Left lung (tissue), 10 donors: ENCODE measurements around the gene JAGN1. TPM values are rescaled to one million over a fixed set of nuclear protein-coding genes. Genes with fewer than 3 reads are reported as not detected.

Source experiments
- ATAC-seq: fragments of 200-7000 bp; cut with Tn5 transposase; one replicate; pipeline ENCODE4 v1.9.1; 2020; ENCODE audit warnings: moderate library complexity
- DNase-seq, 4 donors: peaks; one replicate each; pipeline ENCODE4 v3.0.0-alpha.2; 2013 to 2020
- H3K27ac ChIP-seq, 2 donors: fragments of 200-600 bp; sonication (generic) in 1 of 2; one replicate each; pipeline versions ENCODE4 v1.5.0 to v1.8.0; 2020 to 2021
- H3K27me3 ChIP-seq, 2 donors: fragments of 200-600 bp; sonication (generic) in 1 of 2; one replicate each; pipeline versions ENCODE4 v1.5.0 to v1.8.0; 2020 to 2021
- H3K36me3 ChIP-seq, 2 donors: fragments of 200-600 bp; sonication (generic) in 1 of 2; one replicate each; pipeline versions ENCODE4 v1.5.0 to v1.8.0; 2020 to 2021
- H3K4me1 ChIP-seq, 2 donors: fragments of 200-600 bp; one replicate each; pipeline ENCODE4 v1.8.0; 2021
- H3K4me3 ChIP-seq, 2 donors: fragments of 200-600 bp; sonication (generic) in 1 of 2; one replicate each; pipeline versions ENCODE4 v1.5.0 to v1.8.0; 2020 to 2021; ENCODE audit warnings: mild to moderate bottlenecking in 1 of 2
- H3K9me3 ChIP-seq, 2 donors: fragments of 200-600 bp; sonication (generic) in 1 of 2; one replicate each; pipeline versions ENCODE4 v1.5.0 to v1.8.0; 2020 to 2021
- CTCF ChIP-seq, 2 donors: fragments of 200-600 bp; sonication (generic) in 1 of 2; IDR thresholded peaks; one replicate each; pipeline versions ENCODE4 v1.5.0 to v1.8.0; 2021; ENCODE audit warnings: antibody characterized with exemption in 2 of 2
- intact Hi-C, 2 donors: fragments of 100-400 bp; cut with DNase I; formaldehyde crosslinking; loops; one replicate each; pipeline versions ENCODE4 v1.11.2 to v1.14.2; 2022
- polyA plus RNA-seq, 6 donors: library from polyadenylated mRNA; unstranded; fragments of 120-200 nt; gene quantifications; one replicate each; pipeline ENCODE4 v1.2.1, GENCODE V29; 2013; ENCODE audit not compliant: insufficient read length in 6 of 6
- total RNA-seq, 2 donors: library from RNA; stranded (reverse); fragmentation: NEBNext Ultra II Directional; extraction: Animal tissue kit (Norgen Biotek cat#: 25700); gene quantifications; one replicate each; pipeline ENCODE4 v1.2.1, GENCODE V29; 2021
- donor health status: DM: no; HTN: yes; CAD: no.
- donor health status: DM: no; HTN: no; CAD: no.

JAGN1 gene
- total and polyA plus RNA-seq, 8 donors, result 25.1 to 38.5 (median 34.9) TPM

GRCh38 chr3:9903904-9904303 is 13.5 kb downstream of the JAGN1 start:
- no peaks in the 10 kb centered on the region for H3K27me3 ChIP-seq
- peaks cover 3 to 23% of the 10 kb centered on the region in 2 donors for H3K4me1 ChIP-seq
- no peaks in the 10 kb centered on the region for H3K9me3 ChIP-seq
- intact Hi-C loops, result no loop called here
- DNase-seq (no peak), ATAC-seq (no peak)
- no peak for TF ChIP-seq CTCF (IDR thresholded peaks at IDR 0.05)
- no peak overlapping the region for H3K27ac ChIP-seq
- no peaks in the 10 kb centered on the region for H3K36me3 ChIP-seq
- no peak overlapping the region for H3K4me3 ChIP-seq

- intact Hi-C loops, result no loop called here
- no peak overlapping the region for H3K27ac ChIP-seq
- no peak for DNase-seq
- peaks cover 0 to 24% of the 10 kb centered on the region in 2 donors for H3K4me1 ChIP-seq
- no peaks in the 10 kb centered on the region for H3K27me3 ChIP-seq
- H3K36me3 ChIP-seq, result no peaks in the 10 kb centered on the region
- no peak overlapping the region for H3K4me3 ChIP-seq
- TF ChIP-seq CTCF (IDR thresholded peaks at IDR 0.05), result no peak
- no peaks in the 10 kb centered on the region for H3K9me3 ChIP-seq
- no peak for ATAC-seq
These were observed 16.1 kb downstream of the JAGN1 start for GRCh38 chr3:9906480-9906879.

- H3K9me3 ChIP-seq, result no peaks in the 10 kb centered on the region
- H3K4me3 ChIP-seq, result no peak overlapping the region
- DNase-seq (no peak), ATAC-seq (no peak)
- H3K27me3 ChIP-seq, result no peaks in the 10 kb centered on the region
- TF ChIP-seq CTCF (IDR thresholded peaks at IDR 0.05), result no peak
- no peak overlapping the region for H3K27ac ChIP-seq
- no peaks in the 10 kb centered on the region for H3K36me3 ChIP-seq
- intact Hi-C loops, result no loop called here
- H3K4me1 ChIP-seq, result peaks cover 0 to 22% of the 10 kb centered on the region in 2 donors
These were observed 17.9 kb downstream of the JAGN1 start for GRCh38 chr3:9908286-9908685.

GRCh38 chr3:9909221-9910013 is 19.0 kb downstream of the JAGN1 start:
- DNase-seq (peak in 1 of 4 donors; percentile 48), ATAC-seq (peak; percentile 91)
- intact Hi-C loops, result no loop called here
- Histone ChIP-seq H3K36me3 (no peaks in the 10 kb centered on the region), H3K4me1 (peaks cover 0 to 21% of the 10 kb centered on the region in 2 donors), H3K27me3 (no peaks in the 10 kb centered on the region), H3K4me3 (no peak overlapping the region), H3K27ac (peak overlapping the region in 1 of 2 donors; percentile 7), H3K9me3 (no peaks in the 10 kb centered on the region)
- no peak for TF ChIP-seq CTCF (IDR thresholded peaks at IDR 0.05)

GRCh38 chr3:9911863-9912262 is 21.5 kb downstream of the JAGN1 start:
- no peak for ATAC-seq
- H3K27ac ChIP-seq, result no peak overlapping the region
- TF ChIP-seq CTCF (IDR thresholded peaks at IDR 0.05), result no peak
- no peaks in the 10 kb centered on the region for H3K9me3 ChIP-seq
- H3K4me3 ChIP-seq, result no peak overlapping the region
- no peak for DNase-seq
- intact Hi-C loops, result no loop called here
- peaks cover 6 to 45% of the 10 kb centered on the region in 2 donors for H3K4me1 ChIP-seq
- no peaks in the 10 kb centered on the region for H3K27me3 ChIP-seq
- no peaks in the 10 kb centered on the region for H3K36me3 ChIP-seq
